DND-41 (cell line): ENCODE results near the gene FLNB.

Source experiments
- EZH2 ChIP-seq: IDR thresholded peaks from 3 replicates; pipeline ENCODE4 v1.6.1; 2012; ENCODE audit warnings: borderline replicate concordance, low read depth, mild to moderate bottlenecking, moderate library complexity, low read length, inconsistent platforms; ENCODE audit not compliant: severe bottlenecking
- TF ChIP-seq, protein P1 (sequence below): IDR thresholded peaks from 2 replicates; pipeline ENCODE4 v1.5.1; 2012; ENCODE audit warnings: borderline replicate concordance, low read length, moderate library complexity, mild to moderate bottlenecking; ENCODE audit not compliant: poor library complexity, severe bottlenecking; ENCODE audit errors: extremely low read depth

DNA sequence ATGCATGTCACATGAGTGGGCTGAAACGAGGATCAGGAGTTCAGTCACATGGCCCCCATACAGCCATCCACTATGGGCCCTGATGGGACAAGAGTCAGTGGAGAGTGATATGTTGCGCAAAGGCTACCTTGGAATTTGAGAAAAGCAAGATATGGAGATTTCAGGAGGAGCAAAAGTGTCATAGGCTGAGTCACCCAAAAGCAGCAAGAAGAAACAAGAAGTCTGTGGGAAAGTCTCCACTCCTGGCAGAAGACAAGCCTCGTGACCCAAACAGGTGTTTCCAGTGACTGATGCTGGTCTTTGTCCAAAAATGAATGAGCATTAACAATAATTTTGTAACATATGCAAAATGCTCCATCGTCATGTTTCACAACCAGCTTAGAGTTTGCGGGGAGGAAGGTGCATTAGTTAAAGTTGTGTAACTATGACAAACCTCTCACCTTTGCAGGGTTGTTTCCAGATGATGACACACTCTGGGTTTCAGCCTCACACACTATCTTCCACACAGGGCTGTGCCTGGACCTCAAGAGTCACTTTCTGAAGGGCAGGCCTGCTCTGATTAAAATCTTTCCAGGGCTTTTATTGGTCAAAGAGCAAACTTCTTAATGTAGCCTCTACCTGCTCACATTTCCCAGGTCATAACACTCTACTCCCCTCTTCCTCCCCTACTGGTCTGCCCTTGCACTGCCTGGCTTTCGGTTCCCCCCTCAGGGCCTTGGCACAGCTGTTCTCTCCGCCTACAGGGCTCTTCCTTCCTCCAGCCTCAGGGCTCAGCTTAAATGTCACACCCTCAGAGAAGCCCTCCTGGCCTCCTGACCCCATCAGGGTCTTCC is 206.5 kb downstream of the FLNB start:
- TF ChIP-seq, protein P1, sequence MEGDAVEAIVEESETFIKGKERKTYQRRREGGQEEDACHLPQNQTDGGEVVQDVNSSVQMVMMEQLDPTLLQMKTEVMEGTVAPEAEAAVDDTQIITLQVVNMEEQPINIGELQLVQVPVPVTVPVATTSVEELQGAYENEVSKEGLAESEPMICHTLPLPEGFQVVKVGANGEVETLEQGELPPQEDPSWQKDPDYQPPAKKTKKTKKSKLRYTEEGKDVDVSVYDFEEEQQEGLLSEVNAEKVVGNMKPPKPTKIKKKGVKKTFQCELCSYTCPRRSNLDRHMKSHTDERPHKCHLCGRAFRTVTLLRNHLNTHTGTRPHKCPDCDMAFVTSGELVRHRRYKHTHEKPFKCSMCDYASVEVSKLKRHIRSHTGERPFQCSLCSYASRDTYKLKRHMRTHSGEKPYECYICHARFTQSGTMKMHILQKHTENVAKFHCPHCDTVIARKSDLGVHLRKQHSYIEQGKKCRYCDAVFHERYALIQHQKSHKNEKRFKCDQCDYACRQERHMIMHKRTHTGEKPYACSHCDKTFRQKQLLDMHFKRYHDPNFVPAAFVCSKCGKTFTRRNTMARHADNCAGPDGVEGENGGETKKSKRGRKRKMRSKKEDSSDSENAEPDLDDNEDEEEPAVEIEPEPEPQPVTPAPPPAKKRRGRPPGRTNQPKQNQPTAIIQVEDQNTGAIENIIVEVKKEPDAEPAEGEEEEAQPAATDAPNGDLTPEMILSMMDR, result peak; percentile 17
- TF ChIP-seq EZH2, result no peak
